Tibial nerve (tissue), 4 donors: ENCODE measurements around the gene FMNL2. TPM values are rescaled to one million over a fixed set of nuclear protein-coding genes. Genes with fewer than 3 reads are reported as not detected.

Source experiments
- DNase-seq, 2 donors: peaks; one replicate each; pipeline ENCODE4 v3.0.0-alpha.2; 2019; ENCODE audit warnings: low spot score in 2 of 2
- H3K27ac ChIP-seq, 4 donors: fragments of 200-600 bp; sonication (generic) in 3 of 4; one replicate each; pipeline ENCODE4 v1.5.1; 2017 to 2019; ENCODE audit warnings: mild to moderate bottlenecking in 1 of 4
- H3K27me3 ChIP-seq, 2 donors: fragments of 200-600 bp; sonication (generic) in 1 of 2; one replicate each; pipeline versions ENCODE4 v1.5.1 to v1.6.0; 2017 to 2019
- H3K36me3 ChIP-seq, 3 donors: fragments of 200-600 bp; sonication (generic); one replicate each; pipeline ENCODE4 v1.5.1; 2018 to 2019
- H3K4me1 ChIP-seq, 4 donors: fragments of 200-600 bp; sonication (generic) in 3 of 4; one replicate each; pipeline ENCODE4 v1.5.1; 2017 to 2019
- H3K4me3 ChIP-seq, 4 donors: fragments of 200-600 bp; sonication (generic) in 3 of 4; one replicate each; pipeline ENCODE4 v1.5.1; 2017 to 2019; ENCODE audit warnings: mild to moderate bottlenecking in 1 of 4, moderate library complexity in 1 of 4
- H3K9me3 ChIP-seq, 4 donors: fragments of 200-600 bp; sonication (generic) in 3 of 4; one replicate each; pipeline ENCODE4 v1.5.1; 2017 to 2019
- EP300 ChIP-seq, 2 donors: sonication (generic); formaldehyde crosslinking; IDR thresholded peaks; one replicate each; pipeline ENCODE4 v1.6.1; 2017; ENCODE audit warnings: antibody characterized with exemption in 2 of 2, mild to moderate bottlenecking in 1 of 2
- POLR2A ChIP-seq, 2 donors: fragments of 450-650 bp; IDR thresholded peaks; one replicate each; pipeline ENCODE4 v1.6.1; 2017; ENCODE audit warnings: antibody characterized with exemption in 2 of 2, mild to moderate bottlenecking in 2 of 2, moderate library complexity in 2 of 2
- WGBS, 2 donors: methylation state at CpG; one replicate each; pipeline ENCODE4 v1.1.5; 2018; 5-methylcytosine and 5-hydroxymethylcytosine counted together
- total RNA-seq, 4 donors: library from RNA; depleted of rRNA; stranded (reverse); fragments of >200 nt; gene quantifications; one replicate each; pipeline ENCODE4 v1.1.0, GENCODE V29; 2016
- TF ChIP-seq, protein P1 (sequence below), 5 experiments: fragments of 200-600 bp in 3 of 5; fragments of 450-650 bp in 2 of 5; sonication (generic) in 3 of 5; IDR thresholded peaks; one replicate each; pipeline ENCODE4 v1.5.1; 2016 to 2019; ENCODE audit warnings: antibody characterized with exemption in 5 of 5, mild to moderate bottlenecking in 3 of 5, moderate library complexity in 2 of 5

Gene FMNL2
- total RNA-seq, 4 donors from 2014 or later: 94.5 to 131 (median 98.1) TPM

DNA sequence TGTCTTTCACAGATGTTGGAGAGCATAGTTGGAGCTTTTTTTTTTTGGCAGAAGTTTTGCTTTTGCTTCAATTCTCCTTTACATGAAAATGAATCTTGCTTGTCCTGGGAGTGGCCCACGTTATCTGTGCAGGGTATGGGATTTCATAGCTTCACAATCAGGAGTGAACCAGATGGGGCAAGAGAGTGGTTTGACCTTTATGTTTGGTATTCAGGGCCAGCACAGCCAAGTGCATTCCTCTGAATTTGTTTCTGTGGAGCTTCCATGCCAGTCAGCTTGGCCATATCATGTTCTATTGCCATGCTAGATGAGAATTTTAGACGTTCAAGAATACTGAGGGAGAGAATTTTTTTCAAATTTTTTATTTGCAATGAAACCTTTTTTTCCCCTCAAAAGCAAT lies 265.7 kb downstream of the FMNL2 start:
- no peaks in the 10 kb centered on the region for H3K27me3 ChIP-seq
- 51 to 57% methylated on average over 2 of the region's 2 CpGs for WGBS, 2 donors
- DNase-seq: no peak
- no peaks in the 10 kb centered on the region for H3K9me3 ChIP-seq
- no peak overlapping the region for H3K4me3 ChIP-seq
- peaks cover 0 to 17% (median 4%) of the 10 kb centered on the region in 4 donors for H3K4me1 ChIP-seq
- TF ChIP-seq EP300 (IDR thresholded peaks at IDR 0.05): no peak
- TF ChIP-seq POLR2A (IDR thresholded peaks at IDR 0.05): no peak
- TF ChIP-seq, protein P1, sequence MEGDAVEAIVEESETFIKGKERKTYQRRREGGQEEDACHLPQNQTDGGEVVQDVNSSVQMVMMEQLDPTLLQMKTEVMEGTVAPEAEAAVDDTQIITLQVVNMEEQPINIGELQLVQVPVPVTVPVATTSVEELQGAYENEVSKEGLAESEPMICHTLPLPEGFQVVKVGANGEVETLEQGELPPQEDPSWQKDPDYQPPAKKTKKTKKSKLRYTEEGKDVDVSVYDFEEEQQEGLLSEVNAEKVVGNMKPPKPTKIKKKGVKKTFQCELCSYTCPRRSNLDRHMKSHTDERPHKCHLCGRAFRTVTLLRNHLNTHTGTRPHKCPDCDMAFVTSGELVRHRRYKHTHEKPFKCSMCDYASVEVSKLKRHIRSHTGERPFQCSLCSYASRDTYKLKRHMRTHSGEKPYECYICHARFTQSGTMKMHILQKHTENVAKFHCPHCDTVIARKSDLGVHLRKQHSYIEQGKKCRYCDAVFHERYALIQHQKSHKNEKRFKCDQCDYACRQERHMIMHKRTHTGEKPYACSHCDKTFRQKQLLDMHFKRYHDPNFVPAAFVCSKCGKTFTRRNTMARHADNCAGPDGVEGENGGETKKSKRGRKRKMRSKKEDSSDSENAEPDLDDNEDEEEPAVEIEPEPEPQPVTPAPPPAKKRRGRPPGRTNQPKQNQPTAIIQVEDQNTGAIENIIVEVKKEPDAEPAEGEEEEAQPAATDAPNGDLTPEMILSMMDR (IDR thresholded peaks at IDR 0.05): no peak
- peaks cover 0 to 17% (median 0%) of the 10 kb centered on the region in 3 donors for H3K36me3 ChIP-seq
- no peak overlapping the region for H3K27ac ChIP-seq

DNA sequence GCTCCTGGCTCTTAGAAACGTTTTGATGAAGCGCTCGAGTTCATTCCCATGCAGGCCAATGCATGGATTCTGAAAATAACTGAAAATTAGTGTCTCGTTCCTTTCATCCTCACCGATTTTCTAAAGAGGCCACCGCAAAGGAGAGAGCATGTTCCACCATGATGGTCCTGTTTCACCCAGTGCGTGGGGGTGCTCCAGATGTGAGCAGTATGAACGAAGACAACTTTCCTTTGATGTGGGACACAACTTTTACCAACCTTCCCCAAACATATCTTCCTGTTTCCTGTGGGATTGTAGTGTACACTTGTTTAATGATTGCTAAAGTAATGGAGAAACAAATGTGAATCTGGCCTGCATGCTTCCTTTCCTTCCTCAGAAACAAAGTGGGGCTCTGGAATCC lies 267.8 kb downstream of the FMNL2 start:
- peaks cover 0 to 17% (median 0%) of the 10 kb centered on the region in 3 donors for H3K36me3 ChIP-seq
- TF ChIP-seq POLR2A (IDR thresholded peaks at IDR 0.05) (no peak), EP300 (IDR thresholded peaks at IDR 0.05) (no peak)
- TF ChIP-seq, protein P1 (IDR thresholded peaks at IDR 0.05): no peak
- H3K4me1 ChIP-seq: peaks cover 0 to 32% (median 4%) of the 10 kb centered on the region in 4 donors
- no peak for DNase-seq
- H3K27me3 ChIP-seq: no peaks in the 10 kb centered on the region
- H3K4me3 ChIP-seq: no peak overlapping the region
- 90% methylated on average over 8 of the region's 8 CpGs for whole genome bisulfite sequencing, 2 donors
- no peaks in the 10 kb centered on the region for H3K9me3 ChIP-seq
- no peak overlapping the region for H3K27ac ChIP-seq

- DNase-seq: no peak
- peaks cover 0 to 17% (median 0%) of the 10 kb centered on the region in 3 donors for H3K36me3 ChIP-seq
- no peak overlapping the region for H3K27ac ChIP-seq
- no peak for TF ChIP-seq POLR2A (IDR thresholded peaks at IDR 0.05)
- TF ChIP-seq, protein P1 (IDR thresholded peaks at IDR 0.05): no peak
- TF ChIP-seq EP300 (IDR thresholded peaks at IDR 0.05): no peak
- H3K4me1 ChIP-seq: peaks cover 0 to 32% (median 4%) of the 10 kb centered on the region in 4 donors
- H3K9me3 ChIP-seq: no peaks in the 10 kb centered on the region
- WGBS, 2 donors: 82 to 86% methylated on average over 3 of the region's 3 CpGs
- no peak overlapping the region for H3K4me3 ChIP-seq
- H3K27me3 ChIP-seq: no peaks in the 10 kb centered on the region
Measured at GRCh38 chr2:152603166-152603565, 268.2 kb downstream of the FMNL2 start.

GRCh38 chr2:152606081-152606480 lies 271.1 kb downstream of the FMNL2 start:
- DNase-seq: no peak
- TF ChIP-seq, protein P1 (IDR thresholded peaks at IDR 0.05): no peak
- TF ChIP-seq EP300 (IDR thresholded peaks at IDR 0.05): no peak
- TF ChIP-seq POLR2A (IDR thresholded peaks at IDR 0.05): no peak

GRCh38 chr2:152606941-152607340 lies 272.0 kb downstream of the FMNL2 start:
- H3K36me3 ChIP-seq: peaks cover 0 to 32% (median 0%) of the 10 kb centered on the region in 3 donors
- H3K4me3 ChIP-seq: no peak overlapping the region
- 24 to 25% methylated on average over 2 of the region's 2 CpGs for WGBS, 2 donors
- no peaks in the 10 kb centered on the region for H3K27me3 ChIP-seq
- peaks cover 0 to 43% (median 8%) of the 10 kb centered on the region in 4 donors for H3K4me1 ChIP-seq
- no peak for DNase-seq
- TF ChIP-seq, protein P1 (IDR thresholded peaks at IDR 0.05): no peak
- TF ChIP-seq EP300 (IDR thresholded peaks at IDR 0.05): no peak
- TF ChIP-seq POLR2A (IDR thresholded peaks at IDR 0.05): no peak
- H3K9me3 ChIP-seq: no peaks in the 10 kb centered on the region
- no peak overlapping the region for H3K27ac ChIP-seq

More at GRCh38 chr2:152606081-152606480, 271.1 kb downstream of the FMNL2 start:
- 49 to 58% methylated on average over 1 of the region's 1 CpG for WGBS, 2 donors
- peaks cover 0 to 25% (median 0%) of the 10 kb centered on the region in 3 donors for H3K36me3 ChIP-seq
- no peak overlapping the region for H3K27ac ChIP-seq
- H3K4me1 ChIP-seq: peaks cover 0 to 35% (median under 1%) of the 10 kb centered on the region in 4 donors
- no peaks in the 10 kb centered on the region for H3K27me3 ChIP-seq
- H3K4me3 ChIP-seq: no peak overlapping the region
- H3K9me3 ChIP-seq: no peaks in the 10 kb centered on the region
